Measurements from ENCODE around the gene ECSCR.

The ECSCR gene

DNA sequence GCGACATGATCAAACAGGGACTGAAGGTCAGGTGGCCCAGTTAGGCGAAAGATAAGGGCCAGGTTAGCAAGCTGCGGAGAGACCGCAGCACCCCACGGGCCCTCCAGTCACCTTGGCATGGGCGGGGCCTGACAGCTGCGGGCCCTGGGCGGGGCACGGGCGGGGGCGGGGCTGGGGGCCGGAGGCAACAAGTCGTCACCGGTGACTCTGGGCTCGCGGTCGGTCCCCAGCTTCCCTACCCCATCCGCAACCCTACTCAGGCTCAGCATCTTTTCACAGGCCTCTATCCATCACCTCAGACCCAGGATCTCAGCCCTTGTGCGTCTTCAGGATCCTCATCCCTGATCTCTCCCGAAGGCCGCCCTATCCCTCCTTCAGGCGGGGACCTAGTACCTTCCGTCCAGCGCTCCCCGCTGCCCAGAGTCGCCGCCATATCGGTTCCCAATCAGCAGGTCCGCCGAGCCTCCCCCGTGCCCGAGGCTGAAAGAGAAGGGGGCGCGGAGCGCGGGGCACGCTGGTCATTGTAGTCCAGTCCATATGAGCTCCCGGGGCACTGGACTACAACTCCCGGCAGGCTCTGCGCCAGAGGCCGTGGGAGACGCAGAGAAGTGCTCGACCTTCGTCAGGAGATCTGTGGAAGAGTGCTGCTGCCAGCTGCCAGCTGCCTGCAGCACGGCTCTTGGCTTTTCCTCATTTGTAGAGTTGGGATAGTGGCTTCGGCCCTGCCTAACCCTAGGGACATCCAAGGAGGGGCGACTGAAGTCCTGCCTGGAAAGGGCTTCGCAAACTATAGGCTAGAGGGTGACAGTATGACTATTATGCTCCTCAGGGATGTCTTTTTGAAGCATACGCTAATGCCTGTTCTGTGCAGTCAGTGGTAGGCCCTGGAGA, 23.3 kb downstream of the ECSCR start, which contains the start of gene DNAJC18 (continued):
- TF ChIP-seq, protein P1, sequence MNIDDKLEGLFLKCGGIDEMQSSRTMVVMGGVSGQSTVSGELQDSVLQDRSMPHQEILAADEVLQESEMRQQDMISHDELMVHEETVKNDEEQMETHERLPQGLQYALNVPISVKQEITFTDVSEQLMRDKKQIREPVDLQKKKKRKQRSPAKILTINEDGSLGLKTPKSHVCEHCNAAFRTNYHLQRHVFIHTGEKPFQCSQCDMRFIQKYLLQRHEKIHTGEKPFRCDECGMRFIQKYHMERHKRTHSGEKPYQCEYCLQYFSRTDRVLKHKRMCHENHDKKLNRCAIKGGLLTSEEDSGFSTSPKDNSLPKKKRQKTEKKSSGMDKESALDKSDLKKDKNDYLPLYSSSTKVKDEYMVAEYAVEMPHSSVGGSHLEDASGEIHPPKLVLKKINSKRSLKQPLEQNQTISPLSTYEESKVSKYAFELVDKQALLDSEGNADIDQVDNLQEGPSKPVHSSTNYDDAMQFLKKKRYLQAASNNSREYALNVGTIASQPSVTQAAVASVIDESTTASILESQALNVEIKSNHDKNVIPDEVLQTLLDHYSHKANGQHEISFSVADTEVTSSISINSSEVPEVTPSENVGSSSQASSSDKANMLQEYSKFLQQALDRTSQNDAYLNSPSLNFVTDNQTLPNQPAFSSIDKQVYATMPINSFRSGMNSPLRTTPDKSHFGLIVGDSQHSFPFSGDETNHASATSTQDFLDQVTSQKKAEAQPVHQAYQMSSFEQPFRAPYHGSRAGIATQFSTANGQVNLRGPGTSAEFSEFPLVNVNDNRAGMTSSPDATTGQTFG (tag by site-specific recombination; IDR thresholded peaks at IDR 0.05; ENCODE audit: borderline replicate concordance), result no peak
- TF ChIP-seq, protein P2, sequence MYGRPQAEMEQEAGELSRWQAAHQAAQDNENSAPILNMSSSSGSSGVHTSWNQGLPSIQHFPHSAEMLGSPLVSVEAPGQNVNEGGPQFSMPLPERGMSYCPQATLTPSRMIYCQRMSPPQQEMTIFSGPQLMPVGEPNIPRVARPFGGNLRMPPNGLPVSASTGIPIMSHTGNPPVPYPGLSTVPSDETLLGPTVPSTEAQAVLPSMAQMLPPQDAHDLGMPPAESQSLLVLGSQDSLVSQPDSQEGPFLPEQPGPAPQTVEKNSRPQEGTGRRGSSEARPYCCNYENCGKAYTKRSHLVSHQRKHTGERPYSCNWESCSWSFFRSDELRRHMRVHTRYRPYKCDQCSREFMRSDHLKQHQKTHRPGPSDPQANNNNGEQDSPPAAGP (tag by site-specific recombination; IDR thresholded peaks at IDR 0.05), result peak; percentile 84
- TF ChIP-seq PRDM1 (tag by site-specific recombination; IDR thresholded peaks at IDR 0.05), result no peak

GRCh38 chr5:139438707-139439012, 23.9 kb downstream of the ECSCR start:
- TF ChIP-seq, protein P3, sequence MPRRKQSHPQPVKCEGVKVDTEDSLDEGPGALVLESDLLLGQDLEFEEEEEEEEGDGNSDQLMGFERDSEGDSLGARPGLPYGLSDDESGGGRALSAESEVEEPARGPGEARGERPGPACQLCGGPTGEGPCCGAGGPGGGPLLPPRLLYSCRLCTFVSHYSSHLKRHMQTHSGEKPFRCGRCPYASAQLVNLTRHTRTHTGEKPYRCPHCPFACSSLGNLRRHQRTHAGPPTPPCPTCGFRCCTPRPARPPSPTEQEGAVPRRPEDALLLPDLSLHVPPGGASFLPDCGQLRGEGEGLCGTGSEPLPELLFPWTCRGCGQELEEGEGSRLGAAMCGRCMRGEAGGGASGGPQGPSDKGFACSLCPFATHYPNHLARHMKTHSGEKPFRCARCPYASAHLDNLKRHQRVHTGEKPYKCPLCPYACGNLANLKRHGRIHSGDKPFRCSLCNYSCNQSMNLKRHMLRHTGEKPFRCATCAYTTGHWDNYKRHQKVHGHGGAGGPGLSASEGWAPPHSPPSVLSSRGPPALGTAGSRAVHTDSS (tag by site-specific recombination; IDR thresholded peaks at IDR 0.05), result no peak
- no peak for TF ChIP-seq ZNF426 (tag by site-specific recombination; IDR thresholded peaks at IDR 0.05)
- no peak for TF ChIP-seq ZBTB7A (tag by site-specific recombination; IDR thresholded peaks at IDR 0.05; ENCODE audit: low read depth)
- no peak for TF ChIP-seq ZNF792 (tag by site-specific recombination; IDR thresholded peaks at IDR 0.05)
- TF ChIP-seq ZNF121 (tag by site-specific recombination; IDR thresholded peaks at IDR 0.05), result no peak
- TF ChIP-seq ZSCAN16 (tag by site-specific recombination; IDR thresholded peaks at IDR 0.05), result no peak
- TF ChIP-seq ZNF558 (tag by site-specific recombination; IDR thresholded peaks at IDR 0.05), result no peak
- TF ChIP-seq ZNF645 (tag by site-specific recombination; IDR thresholded peaks at IDR 0.05), result no peak
- no peak for TF ChIP-seq ZNF112 (tag by site-specific recombination; IDR thresholded peaks at IDR 0.05)
- no peak for TF ChIP-seq ZNF26 (tag by site-specific recombination; IDR thresholded peaks at IDR 0.05)
- TF ChIP-seq, protein P4, sequence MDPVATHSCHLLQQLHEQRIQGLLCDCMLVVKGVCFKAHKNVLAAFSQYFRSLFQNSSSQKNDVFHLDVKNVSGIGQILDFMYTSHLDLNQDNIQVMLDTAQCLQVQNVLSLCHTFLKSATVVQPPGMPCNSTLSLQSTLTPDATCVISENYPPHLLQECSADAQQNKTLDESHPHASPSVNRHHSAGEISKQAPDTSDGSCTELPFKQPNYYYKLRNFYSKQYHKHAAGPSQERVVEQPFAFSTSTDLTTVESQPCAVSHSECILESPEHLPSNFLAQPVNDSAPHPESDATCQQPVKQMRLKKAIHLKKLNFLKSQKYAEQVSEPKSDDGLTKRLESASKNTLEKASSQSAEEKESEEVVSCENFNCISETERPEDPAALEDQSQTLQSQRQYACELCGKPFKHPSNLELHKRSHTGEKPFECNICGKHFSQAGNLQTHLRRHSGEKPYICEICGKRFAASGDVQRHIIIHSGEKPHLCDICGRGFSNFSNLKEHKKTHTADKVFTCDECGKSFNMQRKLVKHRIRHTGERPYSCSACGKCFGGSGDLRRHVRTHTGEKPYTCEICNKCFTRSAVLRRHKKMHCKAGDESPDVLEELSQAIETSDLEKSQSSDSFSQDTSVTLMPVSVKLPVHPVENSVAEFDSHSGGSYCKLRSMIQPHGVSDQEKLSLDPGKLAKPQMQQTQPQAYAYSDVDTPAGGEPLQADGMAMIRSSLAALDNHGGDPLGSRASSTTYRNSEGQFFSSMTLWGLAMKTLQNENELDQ (tag by site-specific recombination; IDR thresholded peaks at IDR 0.05; ENCODE audit: low read depth), result no peak
- TF ChIP-seq OSR2 (tag by site-specific recombination; IDR thresholded peaks at IDR 0.05), result no peak
- TF ChIP-seq ZNF777 (tag by site-specific recombination; IDR thresholded peaks at IDR 0.05; ENCODE audit: borderline replicate concordance), result no peak
- TF ChIP-seq ZNF580 (tag by site-specific recombination; IDR thresholded peaks at IDR 0.05), result no peak
- no peak for TF ChIP-seq GLIS2 (tag by site-specific recombination; IDR thresholded peaks at IDR 0.05)
- no peak for TF ChIP-seq ZNF133 (tag by site-specific recombination; IDR thresholded peaks at IDR 0.05)
- no peak for TF ChIP-seq ZNF596 (tag by site-specific recombination; IDR thresholded peaks at IDR 0.05)
- TF ChIP-seq ZNF623 (tag by site-specific recombination; IDR thresholded peaks at IDR 0.05), result no peak
- H3K9me3 ChIP-seq (ENCODE audit: control insufficient read depth, insufficient read depth, low read depth, low read length), result no peaks in the 10 kb centered on the region
- peak overlapping the region; percentile 80 for H3K4me3 ChIP-seq (ENCODE audit: low read depth, low read length)
- H3K4me1 ChIP-seq (ENCODE audit: control insufficient read depth, insufficient read depth, low read length), result peaks cover 9% of the 10 kb centered on the region
- CTCF ChIA-PET, result interaction anchor here (0.6 to 4.2 kb wide), 3 partner anchors 9 to 75 kb away, joined by 3 to 28 read pairs (median 9); no protein-coding TSS in a partner anchor
- H3K36me3 ChIP-seq (ENCODE audit: control insufficient read depth in 2 of 2, insufficient read depth in 1 of 2, low read length in 2 of 2), result peaks cover 27 to 30% of the 10 kb centered on the region in 2 experiments
- H3K27ac ChIP-seq (ENCODE audit: extremely low read depth, low read depth, low read length), result 0 out of 2 replicates have a peak overlapping the region, but pooled peaks have one; percentile 42
- POLR2A ChIA-PET, result interaction anchor here (0.5 to 1.9 kb wide), 21 partner anchors 8 to 211 kb away, joined by 3 to 21 read pairs (median 5); partner anchors contain the start of genes SMIM33, SPATA24, STING1 and UBE2D2
